T-helper 17 cell (primary cell): ENCODE results near the gene KCNMA1. TPM values are rescaled to one million over a fixed set of nuclear protein-coding genes. Genes with fewer than 3 reads are reported as not detected.

ENCODE experiments used
- ATAC-seq: fragments of 150-1000 bp; cut with Tn5 transposase; 2 replicates; pipeline ENCODE4 v1.10.0; 2021; ENCODE audit warnings: mild to moderate bottlenecking, moderate library complexity
- DNase-seq, 3 donors: peaks; one replicate each; pipeline versions ENCODE4 v3.0.0 to v3.0.0-alpha.2; 2020 to 2021
- H3K9me3 ChIP-seq: one replicate; pipeline ENCODE4 v1.7.0; 2013; ENCODE audit warnings: low read length, mild to moderate bottlenecking; ENCODE audit not compliant: control insufficient read depth, poor library complexity, severe bottlenecking
- H3K27ac Mint-ChIP-seq: one replicate; pipeline ENCODE4 v1.8.0; 2022; ENCODE audit warnings: mild to moderate bottlenecking, moderate library complexity, mixed read lengths
- H3K27me3 Mint-ChIP-seq: one replicate; pipeline ENCODE4 v1.8.0; 2022; ENCODE audit warnings: mixed read lengths
- H3K36me3 Mint-ChIP-seq: one replicate; pipeline ENCODE4 v1.8.0; 2022; ENCODE audit warnings: low read depth, mixed read lengths
- H3K4me1 Mint-ChIP-seq: one replicate; pipeline ENCODE4 v1.8.0; 2022; ENCODE audit warnings: mild to moderate bottlenecking, mixed read lengths
- H3K4me3 Mint-ChIP-seq: one replicate; pipeline ENCODE4 v1.8.0; 2022; ENCODE audit warnings: mild to moderate bottlenecking, moderate library complexity, mixed read lengths
- total RNA-seq, 4 donors: library from RNA in 2 of 4; stranded (reverse) in 2 of 4; gene quantifications; one replicate each; pipeline ENCODE4 v1.2.3 and lab custom pipeline; 2022 to 2026

The KCNMA1 gene
- total RNA-seq, 2 donors from 2014 or later: 0.27 TPM; not detected in 1

DNA sequence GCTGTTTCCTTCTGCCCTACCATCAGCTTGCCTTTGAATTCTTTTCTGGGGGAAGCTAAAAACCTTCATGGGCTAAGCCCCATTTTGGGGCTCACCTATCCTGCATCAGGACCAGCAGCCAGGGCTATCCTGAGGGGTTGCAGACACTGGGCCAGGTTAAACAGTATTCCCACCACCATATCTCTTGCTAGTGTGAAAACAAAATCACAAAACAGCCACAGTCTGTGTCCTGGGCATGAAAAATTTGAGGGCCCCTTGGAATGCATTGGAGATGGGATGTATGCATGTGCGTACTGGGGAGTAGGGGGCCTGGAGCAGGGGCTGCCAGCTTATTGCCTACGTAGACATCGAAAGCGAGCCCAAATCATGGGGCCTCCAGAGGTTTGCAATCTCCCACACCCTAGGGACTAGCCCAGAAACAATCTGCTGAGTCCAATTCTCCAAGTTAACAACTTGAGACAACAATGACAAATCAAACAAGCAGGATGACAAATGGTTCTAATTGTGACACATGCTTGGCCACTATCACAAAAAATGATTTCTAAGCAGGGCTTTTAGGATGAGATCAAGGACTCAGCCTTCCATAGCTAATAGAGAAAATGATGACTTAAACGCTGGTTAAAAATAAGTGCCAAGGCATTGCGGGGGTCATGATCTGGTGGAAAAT lies 557.1 kb downstream of the KCNMA1 start:
- DNase-seq: no peak
- Mint-ChIP-seq H3K4me3 (no peak overlapping the region), H3K36me3 (no peaks in the 10 kb centered on the region), H3K27me3 (peaks cover 14% of the 10 kb centered on the region), H3K27ac (no peak overlapping the region), H3K4me1 (no peaks in the 10 kb centered on the region)
- no peak for ATAC-seq
- no peaks in the 10 kb centered on the region for H3K9me3 ChIP-seq

- Mint-ChIP-seq H3K27me3 (peaks cover 14% of the 10 kb centered on the region), H3K4me1 (no peaks in the 10 kb centered on the region), H3K4me3 (no peak overlapping the region), H3K36me3 (no peaks in the 10 kb centered on the region), H3K27ac (no peak overlapping the region)
- ATAC-seq: no peak
- DNase-seq: no peak
- no peaks in the 10 kb centered on the region for H3K9me3 ChIP-seq
Measured at GRCh38 chr10:77079592-77080300, 557.9 kb downstream of the KCNMA1 start.

DNA sequence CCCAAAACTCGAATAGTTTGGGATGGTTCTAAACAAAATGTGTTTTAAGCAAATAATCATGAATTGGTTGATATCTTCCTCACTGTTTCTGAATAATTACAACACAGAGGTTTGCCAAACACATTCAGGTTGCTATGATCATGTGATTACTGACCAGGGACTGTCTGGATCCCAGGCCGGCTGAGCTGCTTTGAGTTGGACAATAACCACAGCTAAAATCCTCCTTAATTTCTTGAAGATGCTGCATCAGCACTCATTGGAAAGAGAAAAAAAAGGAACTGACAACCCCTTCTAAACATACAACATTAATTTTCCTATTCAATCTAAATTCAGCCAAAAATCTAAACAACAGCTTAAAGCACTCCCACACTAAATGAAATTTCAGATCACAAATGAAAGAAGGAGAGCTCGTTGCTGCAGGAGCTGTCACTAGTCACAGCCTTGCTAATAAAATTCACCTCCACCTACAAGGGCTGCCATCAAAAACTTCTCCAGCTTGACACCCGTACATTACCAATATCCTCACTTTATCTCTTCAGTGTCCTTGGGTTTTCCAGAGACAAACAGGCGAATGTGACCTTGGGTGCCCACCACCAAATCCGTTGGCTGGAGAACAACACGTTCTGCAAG lies 560.2 kb downstream of the KCNMA1 start:
- no peaks in the 10 kb centered on the region for H3K4me1 Mint-ChIP-seq
- ATAC-seq (no peak), DNase-seq (no peak)
- H3K4me3 Mint-ChIP-seq: no peak overlapping the region
- H3K27me3 Mint-ChIP-seq: peaks cover 19% of the 10 kb centered on the region
- no peak overlapping the region for H3K27ac Mint-ChIP-seq
- H3K9me3 ChIP-seq: no peaks in the 10 kb centered on the region
- no peaks in the 10 kb centered on the region for H3K36me3 Mint-ChIP-seq

DNA sequence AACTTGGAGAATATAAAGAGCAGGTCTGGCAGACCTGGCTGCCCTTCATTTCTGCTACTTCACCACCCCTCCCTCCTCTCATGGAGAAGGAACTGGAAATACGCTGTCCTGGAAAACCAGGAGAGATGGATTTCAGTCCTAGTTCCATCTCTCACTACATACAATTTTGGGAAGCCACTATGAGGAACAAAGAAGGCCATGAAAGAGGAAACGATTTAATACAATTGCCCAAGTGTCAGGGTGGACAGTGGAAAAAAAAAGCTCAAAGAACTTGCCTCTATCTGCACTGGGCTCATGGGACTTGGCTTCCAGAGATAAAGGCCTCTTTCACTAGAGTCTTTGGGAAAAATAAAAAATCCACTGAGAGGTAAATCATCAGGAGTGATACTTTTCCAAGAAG lies 561.7 kb downstream of the KCNMA1 start:
- Mint-ChIP-seq H3K36me3 (no peaks in the 10 kb centered on the region), H3K4me1 (no peaks in the 10 kb centered on the region), H3K27ac (no peak overlapping the region), H3K27me3 (peaks cover 19% of the 10 kb centered on the region), H3K4me3 (no peak overlapping the region)
- no peak for DNase-seq
- no peaks in the 10 kb centered on the region for H3K9me3 ChIP-seq
- ATAC-seq: no peak

DNA sequence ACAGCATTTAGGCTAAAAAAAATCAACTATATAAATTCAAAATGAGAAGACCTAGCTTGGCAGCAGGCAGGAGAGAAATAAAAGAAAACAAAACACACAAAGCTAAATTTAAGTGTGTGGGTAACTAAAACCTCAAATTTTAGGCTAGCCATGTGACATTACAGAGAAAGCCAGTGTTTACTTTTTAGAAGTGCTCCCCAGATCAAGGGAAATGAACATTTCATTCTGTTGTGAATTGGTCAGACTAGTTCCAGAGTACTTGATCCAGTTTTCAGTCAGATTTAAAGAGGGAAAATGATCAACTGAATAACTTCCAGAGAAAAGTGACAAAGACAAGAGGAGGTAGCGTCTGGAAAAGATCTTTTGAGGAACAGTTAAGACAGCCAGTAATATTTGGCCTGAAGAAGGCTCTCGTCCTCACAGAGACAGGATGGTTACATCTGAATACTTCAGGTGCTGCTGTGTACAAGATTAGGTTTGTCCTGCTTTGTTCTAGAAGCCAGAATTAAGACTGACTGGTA lies 563.4 kb downstream of the KCNMA1 start:
- Mint-ChIP-seq H3K36me3 (no peaks in the 10 kb centered on the region), H3K4me3 (no peak overlapping the region), H3K27ac (no peak overlapping the region), H3K4me1 (no peaks in the 10 kb centered on the region), H3K27me3 (peaks cover 19% of the 10 kb centered on the region)
- DNase-seq (no peak), ATAC-seq (no peak)
- H3K9me3 ChIP-seq: no peaks in the 10 kb centered on the region

GRCh38 chr10:77073663-77073960 lies 564.0 kb downstream of the KCNMA1 start:
- Mint-ChIP-seq H3K27me3 (peaks cover 14% of the 10 kb centered on the region), H3K4me1 (no peaks in the 10 kb centered on the region), H3K36me3 (no peaks in the 10 kb centered on the region), H3K4me3 (no peak overlapping the region), H3K27ac (no peak overlapping the region)
- DNase-seq (no peak), ATAC-seq (no peak)
- no peaks in the 10 kb centered on the region for H3K9me3 ChIP-seq

DNA sequence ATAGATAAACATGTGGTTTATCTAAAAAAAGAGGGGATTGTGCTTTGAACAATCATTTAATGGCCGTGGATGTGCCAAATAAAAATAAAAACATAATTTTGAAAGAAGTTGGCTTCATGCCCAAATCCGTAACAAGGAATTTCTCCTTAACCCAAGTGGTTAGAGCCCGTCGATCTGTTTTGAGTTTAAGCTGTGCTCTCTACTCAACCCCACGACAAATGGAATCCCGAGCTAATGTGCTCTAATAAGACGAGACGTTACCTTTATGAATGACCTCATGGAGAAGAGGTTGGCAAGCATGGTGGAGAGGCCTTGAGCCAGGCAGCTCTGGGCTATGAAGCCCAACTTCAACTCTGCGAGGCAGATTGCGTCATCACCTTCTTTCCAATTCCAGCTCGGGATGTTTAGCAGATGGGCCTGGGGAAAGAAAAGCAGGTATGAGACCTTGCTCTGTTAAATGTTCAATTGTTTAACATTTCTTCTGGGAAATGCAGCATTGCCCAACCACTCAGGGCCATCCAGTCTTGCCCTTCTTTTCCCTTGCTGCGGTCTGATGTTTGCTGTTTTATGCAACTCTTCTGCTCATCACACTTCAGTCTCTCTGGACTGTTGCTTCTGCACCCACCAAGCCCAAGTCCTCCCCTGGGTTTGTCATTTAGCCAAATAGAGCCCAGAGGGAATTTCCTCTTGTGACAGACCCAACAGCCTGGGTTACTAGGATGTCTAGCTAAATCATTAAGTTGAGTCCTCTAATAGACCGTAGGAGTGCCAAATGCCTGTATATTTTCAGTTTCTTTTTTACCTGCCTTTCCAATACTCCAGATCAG lies 564.6 kb downstream of the KCNMA1 start:
- Mint-ChIP-seq H3K4me3 (no peak overlapping the region), H3K36me3 (no peaks in the 10 kb centered on the region), H3K27me3 (peaks cover 11% of the 10 kb centered on the region), H3K4me1 (no peaks in the 10 kb centered on the region), H3K27ac (no peak overlapping the region)
- DNase-seq: no peak
- H3K9me3 ChIP-seq: no peaks in the 10 kb centered on the region
- ATAC-seq: no peak

DNA sequence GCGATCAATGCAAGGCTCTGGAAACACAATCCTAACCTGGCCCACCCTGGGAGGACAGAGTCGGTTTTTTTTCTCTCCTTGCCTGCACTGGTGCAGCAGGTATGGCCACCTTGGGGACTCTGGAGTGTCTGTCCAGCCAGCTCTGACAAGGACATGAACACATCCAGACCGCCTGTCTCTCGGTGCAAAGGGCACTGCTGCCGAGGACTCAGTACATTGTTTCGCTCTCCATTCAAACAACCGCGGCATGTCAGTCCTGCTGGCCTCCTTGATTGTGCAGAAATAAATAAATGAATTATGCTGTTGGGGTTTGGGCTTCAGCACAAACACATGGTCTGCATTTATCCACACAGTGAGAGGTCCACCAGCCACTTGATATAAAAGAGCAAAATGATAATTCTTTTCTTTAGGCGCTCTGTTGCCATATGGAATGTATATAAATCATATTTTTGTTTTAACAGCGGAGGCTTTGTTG lies 565.2 kb downstream of the KCNMA1 start:
- no peaks in the 10 kb centered on the region for H3K4me1 Mint-ChIP-seq
- ATAC-seq (no peak), DNase-seq (no peak)
- H3K27me3 Mint-ChIP-seq: peaks cover 11% of the 10 kb centered on the region
- H3K9me3 ChIP-seq: no peaks in the 10 kb centered on the region
- H3K27ac Mint-ChIP-seq: no peak overlapping the region
- H3K36me3 Mint-ChIP-seq: no peaks in the 10 kb centered on the region
- no peak overlapping the region for H3K4me3 Mint-ChIP-seq

DNA sequence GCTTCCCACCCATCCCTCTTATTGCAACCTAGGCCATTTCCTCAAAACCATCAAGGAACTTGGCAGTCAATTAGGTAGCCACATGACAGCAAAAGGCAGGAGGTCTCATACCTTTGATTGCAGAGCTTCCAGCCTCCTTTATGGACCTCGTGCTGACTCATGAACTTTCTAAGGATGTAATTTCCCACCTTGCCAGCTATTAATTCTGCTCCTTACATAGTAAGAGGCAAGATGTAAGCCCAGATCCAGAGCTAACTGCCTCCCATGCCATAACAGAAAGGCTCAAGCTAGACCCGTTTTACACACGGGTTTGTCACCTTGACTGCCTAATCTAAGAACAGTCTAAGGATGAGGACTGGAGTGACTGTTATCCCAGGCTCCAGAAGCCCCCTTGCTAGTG lies 565.7 kb downstream of the KCNMA1 start:
- no peaks in the 10 kb centered on the region for H3K9me3 ChIP-seq
- no peak for DNase-seq
- H3K27ac Mint-ChIP-seq: no peak overlapping the region
- ATAC-seq: no peak
- H3K36me3 Mint-ChIP-seq: no peaks in the 10 kb centered on the region
- H3K4me3 Mint-ChIP-seq: no peak overlapping the region
- peaks cover 11% of the 10 kb centered on the region for H3K27me3 Mint-ChIP-seq
- H3K4me1 Mint-ChIP-seq: no peaks in the 10 kb centered on the region

DNA sequence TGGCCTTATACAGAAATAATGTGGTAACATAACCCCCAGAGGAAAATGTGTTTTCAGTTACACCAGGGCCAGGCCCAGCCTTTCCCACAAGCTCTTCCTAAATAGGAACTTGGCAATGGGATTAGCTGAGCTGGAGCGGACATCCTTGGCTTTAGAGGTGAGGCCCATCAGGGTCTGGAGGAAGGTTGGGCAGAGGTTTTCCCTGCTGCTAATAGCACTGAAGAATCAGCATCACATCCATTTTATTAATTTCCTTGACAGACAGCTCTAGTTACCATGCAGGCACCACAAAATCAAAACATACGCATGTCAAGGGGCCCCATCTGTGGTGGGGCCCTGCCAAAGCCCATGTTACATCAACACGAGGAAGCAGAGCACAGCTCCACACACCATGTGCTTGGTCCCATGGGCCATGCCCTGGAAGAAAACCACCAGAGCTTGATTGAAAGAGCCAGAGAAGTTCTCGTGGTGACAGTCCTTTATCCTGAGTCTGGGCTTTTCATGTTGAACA lies 566.6 kb downstream of the KCNMA1 start:
- no peaks in the 10 kb centered on the region for H3K4me1 Mint-ChIP-seq
- no peaks in the 10 kb centered on the region for H3K9me3 ChIP-seq
- H3K4me3 Mint-ChIP-seq: no peak overlapping the region
- DNase-seq (no peak), ATAC-seq (no peak)
- peaks cover 5% of the 10 kb centered on the region for H3K27me3 Mint-ChIP-seq
- H3K36me3 Mint-ChIP-seq: no peaks in the 10 kb centered on the region
- H3K27ac Mint-ChIP-seq: no peak overlapping the region

- no peaks in the 10 kb centered on the region for H3K36me3 Mint-ChIP-seq
- H3K4me3 Mint-ChIP-seq: no peak overlapping the region
- peaks cover 5% of the 10 kb centered on the region for H3K27me3 Mint-ChIP-seq
- ATAC-seq (no peak), DNase-seq (no peak)
- no peaks in the 10 kb centered on the region for H3K9me3 ChIP-seq
- no peak overlapping the region for H3K27ac Mint-ChIP-seq
- no peaks in the 10 kb centered on the region for H3K4me1 Mint-ChIP-seq
Measured at GRCh38 chr10:77070346-77070745, 567.3 kb downstream of the KCNMA1 start.

DNA sequence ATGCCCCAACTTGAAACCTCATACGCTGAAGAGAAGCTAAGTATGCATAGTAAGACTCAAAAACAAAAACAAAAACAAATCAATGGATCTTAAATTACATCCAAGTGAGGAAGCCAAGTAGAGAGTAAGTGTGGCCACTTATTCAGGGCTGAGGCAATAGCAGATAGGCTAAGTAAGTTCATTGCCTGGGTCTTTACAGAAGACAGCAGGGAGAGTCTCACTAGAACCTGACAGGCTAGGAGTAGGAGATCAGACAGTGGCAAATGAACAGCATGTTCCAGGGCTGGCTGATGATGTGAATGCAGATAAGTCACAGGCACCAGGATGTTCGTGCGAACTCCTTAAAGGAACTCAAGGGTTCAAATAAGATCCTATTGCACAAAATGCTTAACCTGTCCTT lies 568.6 kb downstream of the KCNMA1 start:
- no peaks in the 10 kb centered on the region for H3K4me1 Mint-ChIP-seq
- no peaks in the 10 kb centered on the region for H3K36me3 Mint-ChIP-seq
- peaks cover 8% of the 10 kb centered on the region for H3K27me3 Mint-ChIP-seq
- DNase-seq: no peak
- no peak overlapping the region for H3K27ac Mint-ChIP-seq
- no peak overlapping the region for H3K4me3 Mint-ChIP-seq
- H3K9me3 ChIP-seq: no peaks in the 10 kb centered on the region
- ATAC-seq: no peak

- no peaks in the 10 kb centered on the region for H3K9me3 ChIP-seq
- H3K27ac Mint-ChIP-seq: no peak overlapping the region
- H3K36me3 Mint-ChIP-seq: no peaks in the 10 kb centered on the region
- H3K27me3 Mint-ChIP-seq: peaks cover 4% of the 10 kb centered on the region
- H3K4me1 Mint-ChIP-seq: no peaks in the 10 kb centered on the region
- H3K4me3 Mint-ChIP-seq: no peak overlapping the region
- ATAC-seq (no peak), DNase-seq (no peak)
Measured at GRCh38 chr10:77068272-77068671, 569.3 kb downstream of the KCNMA1 start.
